ENCODE results near the gene TNS3. TPM values are rescaled to one million over a fixed set of nuclear protein-coding genes. Genes with fewer than 3 reads are reported as not detected.

Gene TNS3
- total and polyA plus RNA-seq, 10 of the 15 experiments (the other 5 are each of a cell fraction or from before 2014, with no cell fraction given): 0.27 to 2.7 (median 0.79) TPM

DNA sequence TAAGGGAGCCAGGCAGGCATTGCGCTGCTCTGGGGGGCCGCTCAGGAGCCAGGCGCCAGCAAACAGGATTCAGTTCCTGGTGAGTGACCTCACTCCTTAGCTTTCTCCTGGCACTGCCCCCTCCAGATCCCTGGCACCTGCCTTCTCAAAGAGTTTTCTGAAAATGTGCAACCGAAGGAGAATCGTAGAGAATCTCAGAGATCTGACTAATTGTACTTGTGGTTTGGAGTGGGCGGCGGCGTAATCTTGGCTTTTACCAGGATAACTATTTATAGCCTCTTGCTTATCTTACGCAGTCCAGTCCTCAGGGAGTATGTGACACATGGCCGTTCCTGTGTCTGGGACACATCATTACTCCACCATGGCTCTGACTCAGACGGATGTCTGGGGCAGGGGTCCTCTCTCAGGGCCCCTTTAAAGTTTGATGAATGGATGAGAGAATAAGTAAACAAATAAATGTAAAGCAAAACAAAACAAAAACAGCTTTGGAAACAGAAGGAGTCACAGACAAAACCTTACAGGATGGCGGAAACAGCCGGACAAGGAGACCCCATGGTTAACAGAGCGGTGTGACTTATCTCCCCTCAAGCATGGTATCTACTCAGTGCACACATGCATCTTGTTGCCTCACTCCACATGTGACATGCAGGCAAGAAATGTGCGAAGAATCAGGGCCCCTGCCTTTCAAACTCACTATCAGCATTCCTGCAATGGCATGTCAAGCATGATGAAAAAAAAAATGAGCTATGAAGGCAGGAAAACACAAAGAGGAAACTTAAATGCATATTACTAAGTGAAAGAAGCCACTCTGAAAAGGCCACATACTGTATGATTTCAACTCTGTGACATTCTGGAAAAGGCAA is 99.7 kb downstream of the TNS3 start (continued):
- TF ChIP-seq, protein P1, sequence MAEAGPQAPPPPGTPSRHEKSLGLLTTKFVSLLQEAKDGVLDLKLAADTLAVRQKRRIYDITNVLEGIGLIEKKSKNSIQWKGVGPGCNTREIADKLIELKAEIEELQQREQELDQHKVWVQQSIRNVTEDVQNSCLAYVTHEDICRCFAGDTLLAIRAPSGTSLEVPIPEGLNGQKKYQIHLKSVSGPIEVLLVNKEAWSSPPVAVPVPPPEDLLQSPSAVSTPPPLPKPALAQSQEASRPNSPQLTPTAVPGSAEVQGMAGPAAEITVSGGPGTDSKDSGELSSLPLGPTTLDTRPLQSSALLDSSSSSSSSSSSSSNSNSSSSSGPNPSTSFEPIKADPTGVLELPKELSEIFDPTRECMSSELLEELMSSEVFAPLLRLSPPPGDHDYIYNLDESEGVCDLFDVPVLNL (IDR thresholded peaks at IDR 0.05; ENCODE audit: low read depth, low read length): no peak
- TF ChIP-seq, protein P2, sequence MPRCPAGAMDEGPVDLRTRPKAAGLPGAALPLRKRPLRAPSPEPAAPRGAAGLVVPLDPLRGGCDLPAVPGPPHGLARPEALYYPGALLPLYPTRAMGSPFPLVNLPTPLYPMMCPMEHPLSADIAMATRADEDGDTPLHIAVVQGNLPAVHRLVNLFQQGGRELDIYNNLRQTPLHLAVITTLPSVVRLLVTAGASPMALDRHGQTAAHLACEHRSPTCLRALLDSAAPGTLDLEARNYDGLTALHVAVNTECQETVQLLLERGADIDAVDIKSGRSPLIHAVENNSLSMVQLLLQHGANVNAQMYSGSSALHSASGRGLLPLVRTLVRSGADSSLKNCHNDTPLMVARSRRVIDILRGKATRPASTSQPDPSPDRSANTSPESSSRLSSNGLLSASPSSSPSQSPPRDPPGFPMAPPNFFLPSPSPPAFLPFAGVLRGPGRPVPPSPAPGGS (IDR thresholded peaks at IDR 0.05; ENCODE audit: borderline replicate concordance, insufficient read depth, low read depth, low read length, poor library complexity, severe bottlenecking): peak; percentile 30
- TF ChIP-seq EED (IDR thresholded peaks at IDR 0.05; ENCODE audit: low read depth): no peak
- TF ChIP-seq JUNB (IDR thresholded peaks at IDR 0.05): no peak
- no peak for TF ChIP-seq DPF2 (IDR thresholded peaks at IDR 0.05)
- TF ChIP-seq CEBPB (IDR thresholded peaks at IDR 0.05; ENCODE audit: borderline replicate concordance in 1 of 2, low read depth in 2 of 2, low read length in 2 of 2): no peak
- no peak for TF ChIP-seq BHLHE40 (IDR thresholded peaks at IDR 0.05; ENCODE audit: borderline replicate concordance in 1 of 2, low read depth in 2 of 2, low read length in 1 of 2)
- TF ChIP-seq RFX5 (IDR thresholded peaks at IDR 0.05; ENCODE audit: low read depth, low read length): no peak
- no peak for TF ChIP-seq BCL11A (IDR thresholded peaks at IDR 0.05; ENCODE audit: low read depth, low read length)
- 0 out of 2 replicates have a peak, but pooled peaks have one; percentile 25 for TF ChIP-seq NFIC (IDR thresholded peaks at IDR 0.05; ENCODE audit: low read depth, low read length)
- peak; percentile 72 for TF ChIP-seq MEF2A (IDR thresholded peaks at IDR 0.05; ENCODE audit: insufficient read depth, low read depth, low read length)
- no peak for TF ChIP-seq FOS (IDR thresholded peaks at IDR 0.05; ENCODE audit: borderline replicate concordance, extremely low read depth, insufficient read length)

Measured in GM12878 (cell line).